A549 (cell line): ENCODE results near the gene ARFGEF2. TPM values are rescaled to one million over a fixed set of nuclear protein-coding genes. Genes with fewer than 3 reads are reported as not detected.

Experiments
- ATAC-seq, 2 experiments: fragments of 200-7000 bp in 1 of 2; fragments of >200 bp in 1 of 2; cut with Nextera tagmentation in 1 of 2; cut with Tn5 transposase in 1 of 2; 3 replicates each; pipeline versions ENCODE4 v1.8.0 to v1.9.1; 2018 to 2020; ENCODE audit warnings: mild to moderate bottlenecking in 1 of 2, moderate library complexity in 1 of 2
- CTCF ChIA-PET: fragments of 300-600 bp; sonication (Branson Sonifier 250); formaldehyde crosslinking; extraction: SDS; loops from one replicate; lab custom pipeline; 2021; ENCODE audit warnings: antibody characterized with exemption, inconsistent platforms; lab: Yijun Ruan, JAX
- POLR2A ChIA-PET: fragments of 350-600 bp; formaldehyde crosslinking; extraction: SDS; loops from one replicate; lab custom pipeline; 2021; ENCODE audit warnings: antibody characterized with exemption, inconsistent platforms; lab: Yijun Ruan, JAX
- DNase-seq, 2 experiments: peaks; one replicate each; pipeline versions ENCODE4 v3.0.0 to v3.0.0-alpha.2; 2011 to 2016; ENCODE audit warnings: low read depth in 1 of 2, low spot score in 1 of 2
- FAIRE-seq: peaks from 2 replicates; lab custom pipeline; 2011; peaks lifted over from hg19 to GRCh38; lab: Jason Lieb, UNC
- H3K27ac ChIP-seq, 2 experiments: fragments of >200 bp; sonication (Bioruptor Twin); formaldehyde crosslinking; 3 replicates each; pipeline ENCODE4 v1.5.1; 2016 to 2017
- H3K4me1 ChIP-seq: fragments of >200 bp; sonication (Bioruptor Twin); formaldehyde crosslinking; 3 replicates; pipeline ENCODE4 v1.6.1; 2016
- H3K4me2 ChIP-seq: fragments of >200 bp; sonication (Bioruptor Twin); formaldehyde crosslinking; 3 replicates; pipeline ENCODE4 v1.6.1; 2016
- H3K4me3 ChIP-seq: fragments of >200 bp; sonication (Bioruptor Twin); formaldehyde crosslinking; 3 replicates; pipeline ENCODE4 v1.5.1; 2016
- H3K9me3 ChIP-seq: fragments of >200 bp; sonication (Bioruptor Twin); formaldehyde crosslinking; 3 replicates; pipeline ENCODE4 v1.6.1; 2016
- BCL3 ChIP-seq: fragments of >200 bp; sonication (Bioruptor Twin); formaldehyde crosslinking; IDR thresholded peaks from 3 replicates; pipeline ENCODE4 v1.6.1; 2016
- BHLHE40 ChIP-seq: IDR thresholded peaks from 2 replicates; pipeline ENCODE4 v1.6.1; 2012; ENCODE audit warnings: low read depth, low read length, inconsistent platforms
- CBX2 ChIP-seq: fragments of 200-600 bp; sonication (generic); IDR thresholded peaks from 2 replicates; pipeline ENCODE4 v1.6.1; 2016; ENCODE audit warnings: low read depth, mild to moderate bottlenecking, borderline replicate concordance
- CBX8 ChIP-seq: fragments of 200-600 bp; sonication (generic); IDR thresholded peaks from 2 replicates; pipeline ENCODE4 v1.6.1; 2016
- CHD2 ChIP-seq: fragments of 150-350 bp; IDR thresholded peaks from 2 replicates; pipeline ENCODE4 v1.6.1; 2014; ENCODE audit warnings: low read length; ENCODE audit not compliant: partially characterized antibody
- EHF ChIP-seq: fragments of 250-450 bp; sonication (Bioruptor Pico); IDR thresholded peaks from 2 replicates; pipeline ENCODE4 v1.5.0; 2020; ENCODE audit warnings: mild to moderate bottlenecking
- ESRRA ChIP-seq: fragments of 150-350 bp; IDR thresholded peaks from 2 replicates; pipeline ENCODE4 v1.6.1; 2014; ENCODE audit warnings: mild to moderate bottlenecking, low read length, borderline replicate concordance
- HOXB13 ChIP-seq: fragments of 250-450 bp; sonication (Bioruptor Pico); IDR thresholded peaks from 2 replicates; pipeline ENCODE4 v1.5.0; 2020; ENCODE audit warnings: low read depth, mild to moderate bottlenecking, moderate library complexity
- JUN ChIP-seq, 2 experiments: fragments of >200 bp; sonication (Bioruptor Twin); formaldehyde crosslinking; IDR thresholded peaks; 2 replicates in 1 of 2; 3 replicates in 1 of 2; pipeline ENCODE4 v1.6.1; 2016 to 2017
- KDM1A ChIP-seq: fragments of 200-600 bp; sonication (generic); IDR thresholded peaks from 2 replicates; pipeline ENCODE4 v1.6.1; 2016; ENCODE audit warnings: low read depth, mild to moderate bottlenecking
- KDM5A ChIP-seq: fragments of 200-600 bp; sonication (generic); IDR thresholded peaks from 2 replicates; pipeline ENCODE4 v1.6.1; 2016; ENCODE audit warnings: antibody characterized with exemption, mild to moderate bottlenecking
- NFE2L2 ChIP-seq: fragments of 150-350 bp; conservative IDR thresholded peaks from 2 replicates; pipeline ENCODE4 v1.6.1; 2014; ENCODE audit warnings: low read length
- PBX3 ChIP-seq: IDR thresholded peaks from 2 replicates; pipeline ENCODE4 v1.6.1; 2012
- POLR2A ChIP-seq: IDR thresholded peaks from 2 replicates; pipeline ENCODE4 v1.6.1; 2012; ENCODE audit warnings: mild to moderate bottlenecking, low read length
- POLR2AphosphoS2 ChIP-seq: conservative IDR thresholded peaks from 2 replicates; pipeline ENCODE4 v1.6.1; 2012; ENCODE audit warnings: low read length, improper control_type of control experiment, inconsistent platforms
- RAD21 ChIP-seq, 2 experiments: fragments of >200 bp in 1 of 2; sonication (Bioruptor Twin) in 1 of 2; formaldehyde crosslinking in 1 of 2; IDR thresholded peaks in 1 of 2; conservative IDR thresholded peaks in 1 of 2; 2 replicates in 1 of 2; 3 replicates in 1 of 2; pipeline ENCODE4 v1.6.1; 2012 to 2018; ENCODE audit warnings: inconsistent platforms in 1 of 2
- RFX5 ChIP-seq: fragments of 450-650 bp; IDR thresholded peaks from 2 replicates; pipeline ENCODE4 v1.7.1; 2014; ENCODE audit warnings: antibody characterized with exemption, mild to moderate bottlenecking, moderate library complexity
- RNF2 ChIP-seq: fragments of 200-600 bp; sonication (generic); IDR thresholded peaks from 2 replicates; pipeline ENCODE4 v1.6.1; 2016; ENCODE audit warnings: low read depth, mild to moderate bottlenecking, antibody characterized with exemption, moderate library complexity, borderline replicate concordance
- TFCP2L1 ChIP-seq: fragments of 250-450 bp; sonication (Bioruptor Pico); IDR thresholded peaks from 2 replicates; pipeline ENCODE4 v1.5.0; 2021; ENCODE audit warnings: mild to moderate bottlenecking
- ZFP36 ChIP-seq: fragments of 450-650 bp; IDR thresholded peaks from 2 replicates; pipeline ENCODE4 v1.6.1; 2014; ENCODE audit warnings: borderline replicate concordance; ENCODE audit not compliant: partially characterized antibody
- ZSCAN20 ChIP-seq: fragments of 250-450 bp; sonication (Bioruptor Pico); IDR thresholded peaks from 2 replicates; pipeline ENCODE4 v1.8.0; 2022; ENCODE audit warnings: mild to moderate bottlenecking, moderate library complexity
- WGBS: methylation state at CpG from one replicate; pipeline ENCODE4 v1.1.6; 2017; ENCODE audit errors: missing lambda C conversion rate; 5-methylcytosine and 5-hydroxymethylcytosine counted together
- polyA plus RNA-seq, 4 experiments: library from polyadenylated mRNA; depleted of rRNA in 3 of 4; stranded (reverse); fragments of >200 nt; fragmentation: RNase III in 1 of 4; extraction: RNeasy Plus Mini Kit Qiagen cat#74134 plus additional on column Dnase treatment in 1 of 4; gene quantifications; 2 replicates in 3 of 4; 3 replicates in 1 of 4; pipeline ENCODE4 v1.2.3, GENCODE V29; 2011 to 2017
- TF ChIP-seq, protein P1 (sequence below): fragments of 250-450 bp; sonication (Bioruptor Pico); IDR thresholded peaks from 2 replicates; pipeline ENCODE4 v1.5.0; 2021; ENCODE audit warnings: mild to moderate bottlenecking, moderate library complexity, borderline replicate concordance
- TF ChIP-seq, protein P2 (sequence below): fragments of 150-350 bp; IDR thresholded peaks from 2 replicates; pipeline ENCODE4 v1.6.1; 2014; ENCODE audit warnings: low read depth, mild to moderate bottlenecking, low read length
- TF ChIP-seq, protein P3 (sequence below): IDR thresholded peaks from 2 replicates; pipeline ENCODE4 v1.6.1; 2012; ENCODE audit warnings: low read depth, borderline replicate concordance

The ARFGEF2 gene
- polyA plus RNA-seq, 2 of the 4 experiments (the other 2 are of a cell fraction), result 12.3 to 24.3 TPM

DNA sequence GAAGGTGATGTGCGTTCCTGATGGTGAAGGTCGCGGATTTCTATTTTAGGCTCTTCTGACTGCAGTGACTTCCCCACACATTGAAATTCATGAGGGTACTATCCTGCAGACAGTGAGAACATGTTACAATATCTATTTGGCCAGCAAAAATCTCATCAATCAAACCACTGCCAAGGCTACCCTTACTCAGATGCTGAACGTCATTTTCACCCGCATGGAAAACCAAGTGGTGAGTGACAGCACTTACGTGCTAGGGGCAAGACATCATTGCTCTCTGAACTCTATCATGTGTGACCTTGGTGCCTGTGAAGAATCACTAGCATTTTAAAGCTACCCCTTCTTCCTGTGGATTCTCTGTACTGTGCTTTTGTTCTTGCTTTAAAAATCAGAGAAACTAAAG is 31.1 kb downstream of the ARFGEF2 start:
- H3K4me1 ChIP-seq, result no peaks in the 10 kb centered on the region
- DNase-seq (no peak), FAIRE-seq (no peak), ATAC-seq (no peak)
- H3K4me3 ChIP-seq, result no peak overlapping the region
- TF ChIP-seq POLR2AphosphoS2, result no peak
- no peak for TF ChIP-seq KDM1A
- TF ChIP-seq CHD2, result no peak
- no peak for TF ChIP-seq JUN (IDR thresholded peaks at IDR 0.05)
- TF ChIP-seq, protein P1, sequence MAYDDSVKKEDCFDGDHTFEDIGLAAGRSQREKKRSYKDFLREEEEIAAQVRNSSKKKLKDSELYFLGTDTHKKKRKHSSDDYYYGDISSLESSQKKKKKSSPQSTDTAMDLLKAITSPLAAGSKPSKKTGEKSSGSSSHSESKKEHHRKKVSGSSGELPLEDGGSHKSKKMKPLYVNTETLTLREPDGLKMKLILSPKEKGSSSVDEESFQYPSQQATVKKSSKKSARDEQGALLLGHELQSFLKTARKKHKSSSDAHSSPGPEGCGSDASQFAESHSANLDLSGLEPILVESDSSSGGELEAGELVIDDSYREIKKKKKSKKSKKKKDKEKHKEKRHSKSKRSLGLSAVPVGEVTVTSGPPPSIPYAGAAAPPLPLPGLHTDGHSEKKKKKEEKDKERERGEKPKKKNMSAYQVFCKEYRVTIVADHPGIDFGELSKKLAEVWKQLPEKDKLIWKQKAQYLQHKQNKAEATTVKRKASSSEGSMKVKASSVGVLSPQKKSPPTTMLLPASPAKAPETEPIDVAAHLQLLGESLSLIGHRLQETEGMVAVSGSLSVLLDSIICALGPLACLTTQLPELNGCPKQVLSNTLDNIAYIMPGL (CRISPR knock-in tag), result no peak
- no peak for TF ChIP-seq TFCP2L1 (CRISPR knock-in tag)
- TF ChIP-seq HOXB13 (CRISPR knock-in tag), result no peak
- no peak for TF ChIP-seq ZFP36
- no peak for TF ChIP-seq PBX3
- TF ChIP-seq KDM5A, result no peak
- no peak overlapping the region for H3K4me2 ChIP-seq
- CTCF ChIA-PET, result interaction anchor here (0.6 to 0.8 kb wide), 2 partner anchors 186 to 317 kb away, joined by 3 to 4 read pairs; no protein-coding TSS in a partner anchor
- WGBS, result 95% methylated on average over 6 of the region's 6 CpGs
- H3K9me3 ChIP-seq, result no peaks in the 10 kb centered on the region
- POLR2A ChIA-PET, result no interaction called here
- no peak overlapping the region for H3K27ac ChIP-seq

DNA sequence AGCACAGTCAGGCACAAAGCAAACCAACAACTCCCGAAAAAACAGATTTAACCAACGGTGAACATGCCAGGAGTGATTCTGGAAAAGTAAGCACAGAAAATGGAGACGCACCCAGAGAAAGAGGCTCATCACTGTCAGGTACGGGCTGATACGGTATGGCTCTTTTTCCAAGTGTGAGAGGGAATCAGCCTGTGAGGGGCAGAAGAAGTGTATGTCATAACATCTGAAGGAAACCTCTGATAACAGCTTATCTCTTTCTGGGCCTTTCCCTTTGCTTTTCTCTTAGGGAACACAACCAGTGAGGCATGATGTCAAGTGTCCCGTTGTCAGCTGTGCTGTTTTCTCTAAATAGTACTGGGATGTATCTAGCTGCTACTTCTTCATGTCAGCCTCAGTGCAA is 32.1 kb downstream of the ARFGEF2 start:
- ATAC-seq, result no peak
- Histone ChIP-seq H3K27ac (no peak overlapping the region), H3K9me3 (no peaks in the 10 kb centered on the region), H3K4me1 (no peaks in the 10 kb centered on the region), H3K4me2 (no peak overlapping the region), H3K4me3 (no peak overlapping the region)
- no peak for FAIRE-seq
- DNase-seq, result no peak
- ChIA-PET CTCF (interaction anchor here (2.3 kb wide), 1 partner anchor 296 kb away, joined by 9 read pairs; no protein-coding TSS in a partner anchor), POLR2A (no interaction called here)
- WGBS, result 88% methylated on average over 6 of the region's 6 CpGs
- TF ChIP-seq EHF (CRISPR knock-in tag) (no peak), ESRRA (no peak), CBX2 (no peak), RNF2 (no peak), BHLHE40 (no peak), ZSCAN20 (CRISPR knock-in tag) (no peak), RFX5 (no peak), RAD21 (conservative IDR thresholded peaks at IDR 0.05 in 1 of 2, IDR thresholded peaks at IDR 0.05 in 1 of 2) (no peak), NFE2L2 (no peak), KDM5A (no peak), POLR2A (no peak), BCL3 (no peak), ZFP36 (no peak), CBX8 (no peak)
- TF ChIP-seq, protein P2, sequence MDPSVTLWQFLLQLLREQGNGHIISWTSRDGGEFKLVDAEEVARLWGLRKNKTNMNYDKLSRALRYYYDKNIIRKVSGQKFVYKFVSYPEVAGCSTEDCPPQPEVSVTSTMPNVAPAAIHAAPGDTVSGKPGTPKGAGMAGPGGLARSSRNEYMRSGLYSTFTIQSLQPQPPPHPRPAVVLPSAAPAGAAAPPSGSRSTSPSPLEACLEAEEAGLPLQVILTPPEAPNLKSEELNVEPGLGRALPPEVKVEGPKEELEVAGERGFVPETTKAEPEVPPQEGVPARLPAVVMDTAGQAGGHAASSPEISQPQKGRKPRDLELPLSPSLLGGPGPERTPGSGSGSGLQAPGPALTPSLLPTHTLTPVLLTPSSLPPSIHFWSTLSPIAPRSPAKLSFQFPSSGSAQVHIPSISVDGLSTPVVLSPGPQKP, result no peak
- TF ChIP-seq, protein P3, sequence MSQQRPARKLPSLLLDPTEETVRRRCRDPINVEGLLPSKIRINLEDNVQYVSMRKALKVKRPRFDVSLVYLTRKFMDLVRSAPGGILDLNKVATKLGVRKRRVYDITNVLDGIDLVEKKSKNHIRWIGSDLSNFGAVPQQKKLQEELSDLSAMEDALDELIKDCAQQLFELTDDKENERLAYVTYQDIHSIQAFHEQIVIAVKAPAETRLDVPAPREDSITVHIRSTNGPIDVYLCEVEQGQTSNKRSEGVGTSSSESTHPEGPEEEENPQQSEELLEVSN, result no peak
